HG03135 (cell line): Measurements from ENCODE around the gene RPL3.

Experiments used
- ATAC-seq: cut with Tn5 transposase; IDR thresholded peaks from one replicate; pipeline ENCODE4 v1.9.1; 2021; ENCODE audit warnings: mild to moderate bottlenecking, moderate library complexity; ENCODE audit not compliant: unreplicated experiment

RPL3 gene

DNA sequence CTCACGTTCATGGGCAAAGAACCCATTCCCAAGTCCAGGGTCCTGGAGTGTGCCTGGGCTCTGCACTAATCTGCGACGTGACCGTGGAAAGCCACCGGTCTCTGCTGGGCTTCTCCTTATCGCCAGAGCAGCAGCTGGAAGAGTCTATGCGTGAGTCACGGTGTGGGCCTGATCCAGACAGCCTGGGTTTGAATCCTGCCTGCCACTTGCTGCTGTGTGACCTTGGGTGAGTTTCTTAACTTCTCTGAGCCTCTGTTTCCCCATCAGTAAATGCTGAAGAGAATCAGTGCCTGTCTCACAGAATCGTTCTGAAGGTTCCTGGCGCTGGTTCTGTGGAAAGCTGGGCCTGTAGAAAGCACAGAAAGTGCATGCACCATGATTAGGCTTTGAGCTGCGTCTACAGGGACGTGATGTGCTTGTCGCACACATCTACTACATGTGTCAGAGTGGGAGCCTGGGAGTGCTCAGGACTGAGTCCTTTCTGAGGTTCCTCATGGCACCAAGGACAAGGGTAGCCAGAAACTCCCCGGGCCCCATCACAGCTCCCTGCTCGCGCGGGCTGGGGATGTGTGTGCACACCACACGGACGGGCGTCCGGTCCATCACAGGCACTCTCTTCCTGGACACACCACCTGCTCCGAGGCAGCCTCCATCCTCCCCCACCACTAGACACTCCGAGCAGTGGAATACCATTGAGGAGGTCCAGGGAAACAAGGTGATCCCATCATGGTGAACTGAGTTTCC is 54.1 kb downstream of the RPL3 start:
- no peak for ATAC-seq

DNA sequence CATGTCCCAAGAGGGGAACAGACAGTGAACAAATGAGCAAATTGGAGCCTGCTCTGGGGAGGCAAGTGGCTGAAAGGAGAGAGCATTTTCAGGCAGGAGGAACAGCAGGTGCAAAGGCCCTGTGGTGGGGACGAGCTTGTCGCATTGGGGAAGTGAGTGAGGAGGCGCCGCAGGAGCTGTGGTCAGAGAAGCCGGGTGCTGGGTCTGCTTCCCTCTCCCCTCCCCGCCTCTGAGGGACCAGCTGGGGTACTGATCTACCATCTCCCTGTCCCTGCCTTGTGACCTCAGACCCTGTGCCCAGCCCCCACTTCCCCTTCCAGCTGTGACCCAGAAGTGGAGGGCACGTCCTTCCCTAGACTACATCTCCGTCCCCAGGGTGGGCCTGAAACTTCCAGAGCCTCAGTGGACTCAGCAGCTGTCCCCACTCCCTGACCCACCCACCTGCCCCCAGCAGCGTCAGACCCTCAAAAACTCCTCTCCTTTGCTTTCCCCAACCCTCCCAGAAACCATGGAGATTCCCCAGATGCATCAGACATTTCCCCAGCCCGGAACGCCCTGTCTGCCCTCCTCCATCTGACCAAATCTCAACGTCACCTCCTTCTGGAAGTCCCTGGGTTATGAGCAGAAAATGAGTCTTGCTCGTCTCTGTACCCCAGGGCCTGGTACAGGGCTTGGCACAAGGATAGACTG is 54.9 kb downstream of the RPL3 start:
- no peak for ATAC-seq

DNA sequence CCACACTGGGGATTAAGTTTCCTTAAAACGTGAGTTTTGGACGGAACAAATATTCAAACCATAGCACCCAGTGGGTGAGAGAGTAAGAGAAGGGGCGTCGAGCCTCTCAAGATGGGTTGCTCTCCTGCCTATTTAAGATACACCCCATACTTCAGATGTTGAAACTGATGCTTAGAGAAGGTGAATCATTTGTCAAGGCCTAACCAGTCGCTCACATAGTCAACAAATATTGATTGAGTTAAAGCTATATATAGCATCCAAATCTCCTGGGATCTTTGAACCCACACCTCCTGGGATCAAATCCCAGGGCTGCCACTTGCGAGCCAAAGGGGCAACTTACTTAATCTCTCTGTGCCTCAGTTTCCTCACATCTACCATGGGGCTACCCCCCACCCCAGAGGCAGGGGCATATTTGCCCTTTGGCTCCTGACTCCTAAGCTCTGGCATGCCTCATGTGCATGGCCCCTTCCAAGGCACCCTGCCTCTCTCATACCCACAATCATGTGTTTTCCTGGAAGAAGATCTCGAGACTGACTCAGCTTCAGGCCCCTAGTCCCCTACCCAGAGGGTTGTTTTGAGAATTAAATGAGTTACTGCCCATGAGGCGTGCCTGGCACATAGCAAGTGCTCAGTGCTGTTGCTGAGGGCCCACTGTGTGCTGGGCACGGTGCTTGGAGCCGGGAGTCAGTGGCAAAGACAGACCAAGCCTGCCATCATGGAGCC is 55.6 kb downstream of the RPL3 start:
- ATAC-seq, result no peak
